H9 (cell line): ENCODE data around the gene SEMA3E. TPM values are rescaled to one million over a fixed set of nuclear protein-coding genes. Genes with fewer than 3 reads are reported as not detected.

Source experiments
- DNase-seq: peaks from one replicate; pipeline ENCODE4 v3.0.0-alpha.2; 2017
- H2AFZ ChIP-seq: one replicate; pipeline ENCODE4 v1.6.1; 2013; ENCODE audit warnings: mild to moderate bottlenecking, low read length, control low read depth, moderate library complexity
- H2AK5ac ChIP-seq: 2 replicates; pipeline ENCODE4 v1.6.1; 2013; ENCODE audit warnings: low read length, control low read depth, mixed read lengths; ENCODE audit not compliant: insufficient read length
- H2BK120ac ChIP-seq: one replicate; pipeline ENCODE4 v1.6.1; 2013; ENCODE audit warnings: low read depth, mild to moderate bottlenecking, low read length, control low read depth, inconsistent platforms; ENCODE audit not compliant: poor library complexity, severe bottlenecking
- H2BK12ac ChIP-seq: 2 replicates; pipeline ENCODE4 v1.6.1; 2013; ENCODE audit warnings: low read length, control low read depth, mixed read lengths, low read depth; ENCODE audit not compliant: insufficient read length
- H2BK15ac ChIP-seq: 2 replicates; pipeline ENCODE4 v1.6.1; 2013; ENCODE audit warnings: low read depth, low read length, control low read depth
- H2BK20ac ChIP-seq: one replicate; pipeline ENCODE4 v1.6.1; 2013; ENCODE audit warnings: low read depth, mild to moderate bottlenecking, low read length, control low read depth, inconsistent platforms; ENCODE audit not compliant: poor library complexity, severe bottlenecking
- H2BK5ac ChIP-seq: 2 replicates; pipeline ENCODE4 v1.6.1; 2013; ENCODE audit warnings: low read length, control low read depth, mixed read lengths; ENCODE audit not compliant: insufficient read length
- H3K14ac ChIP-seq: 2 replicates; pipeline ENCODE4 v1.6.1; 2013; ENCODE audit warnings: low read length, control low read depth; ENCODE audit not compliant: insufficient read depth
- H3K18ac ChIP-seq: 2 replicates; pipeline ENCODE4 v1.6.1; 2013; ENCODE audit warnings: low read depth, mild to moderate bottlenecking, mixed read lengths, low read length, control low read depth; ENCODE audit not compliant: insufficient read length
- H3K23ac ChIP-seq: 2 replicates; pipeline ENCODE4 v1.6.1; 2013; ENCODE audit warnings: low read length, control low read depth, mixed read lengths, low read depth; ENCODE audit not compliant: insufficient read length
- H3K23me2 ChIP-seq: 2 replicates; pipeline ENCODE4 v1.6.1; 2013; ENCODE audit warnings: low read depth, mild to moderate bottlenecking, mixed read lengths, low read length, control low read depth; ENCODE audit not compliant: insufficient read length, poor library complexity, severe bottlenecking
- H3K27ac ChIP-seq: 2 replicates; pipeline ENCODE4 v1.5.1; 2013; ENCODE audit warnings: low read length, control low read depth, mixed read lengths, low read depth; ENCODE audit not compliant: insufficient read length
- H3K27me3 ChIP-seq: 2 replicates; pipeline ENCODE4 v1.6.1; 2013; ENCODE audit warnings: low read length, control low read depth, inconsistent platforms; ENCODE audit not compliant: insufficient read depth
- H3K4ac ChIP-seq: 2 replicates; pipeline ENCODE4 v1.6.1; 2013; ENCODE audit warnings: low read depth, mild to moderate bottlenecking, control low read depth, inconsistent platforms, low read length, moderate library complexity
- H3K4me1 ChIP-seq: 2 replicates; pipeline ENCODE4 v1.6.1; 2013; ENCODE audit warnings: low read length, control low read depth, inconsistent platforms; ENCODE audit not compliant: insufficient read depth
- H3K4me2 ChIP-seq: 2 replicates; pipeline ENCODE4 v1.6.1; 2013; ENCODE audit warnings: low read length, control low read depth, mixed read lengths; ENCODE audit not compliant: insufficient read length, insufficient read depth
- H3K56ac ChIP-seq: 2 replicates; pipeline ENCODE4 v1.6.1; 2013; ENCODE audit warnings: low read depth, mild to moderate bottlenecking, mixed read lengths, low read length, control low read depth; ENCODE audit not compliant: insufficient read length
- H3K79me1 ChIP-seq: 2 replicates; pipeline ENCODE4 v1.6.1; 2013; ENCODE audit warnings: low read depth, mild to moderate bottlenecking, moderate library complexity, low read length, control low read depth, inconsistent platforms; ENCODE audit not compliant: insufficient read depth, poor library complexity, severe bottlenecking
- H3K79me2 ChIP-seq: 2 replicates; pipeline ENCODE4 v1.6.1; 2013; ENCODE audit warnings: low read length, control low read depth, inconsistent platforms; ENCODE audit not compliant: insufficient read depth
- H3K9ac ChIP-seq: 2 replicates; pipeline ENCODE4 v1.6.1; 2013; ENCODE audit warnings: low read length, control low read depth, mixed read lengths; ENCODE audit not compliant: insufficient read length; ENCODE audit errors: extremely low read depth
- H3K9me3 ChIP-seq: one replicate; pipeline ENCODE4 v1.6.1; 2013; ENCODE audit warnings: low read depth, low read length, inconsistent platforms; ENCODE audit not compliant: control insufficient read depth
- H3T11ph ChIP-seq: one replicate; pipeline ENCODE4 v1.6.1; 2013; ENCODE audit warnings: mild to moderate bottlenecking, low read length, control low read depth, inconsistent platforms
- H4K20me1 ChIP-seq: one replicate; pipeline ENCODE4 v1.6.1; 2013; ENCODE audit not compliant: control insufficient read depth, insufficient read length, insufficient read depth
- H4K5ac ChIP-seq: 2 replicates; pipeline ENCODE4 v1.6.1; 2013; ENCODE audit warnings: low read depth, mild to moderate bottlenecking, mixed read lengths, low read length, control low read depth; ENCODE audit not compliant: insufficient read length
- H4K8ac ChIP-seq: replicated peaks from 2 replicates; pipeline ENCODE4 v1.6.1; 2013; ENCODE audit warnings: low read length, control low read depth, mixed read lengths, low read depth; ENCODE audit not compliant: insufficient read length
- H4K91ac ChIP-seq: 2 replicates; pipeline ENCODE4 v1.6.1; 2013; ENCODE audit warnings: low read depth, mild to moderate bottlenecking, moderate library complexity, mixed read lengths, low read length, control low read depth; ENCODE audit not compliant: insufficient read length
- H3K27ac Mint-ChIP-seq, 3 experiments: 2 replicates in 2 of 3; 3 replicates in 1 of 3; pipeline ENCODE4 v1.8.0; 2020 to 2021; ENCODE audit warnings: mixed read lengths in 3 of 3, mild to moderate bottlenecking in 1 of 3, moderate library complexity in 1 of 3
- H3K27me3 Mint-ChIP-seq: 2 replicates; pipeline ENCODE4 v1.8.0; 2021; ENCODE audit warnings: low read depth, mild to moderate bottlenecking, moderate library complexity, mixed read lengths
- H3K36me3 Mint-ChIP-seq, 3 experiments: 2 replicates in 2 of 3; 3 replicates in 1 of 3; pipeline ENCODE4 v1.8.0; 2020 to 2021; ENCODE audit warnings: low read depth in 3 of 3, mixed read lengths in 3 of 3; ENCODE audit not compliant: insufficient read depth in 1 of 3
- H3K4me1 Mint-ChIP-seq, 2 experiments: 2 replicates each; pipeline ENCODE4 v1.8.0; 2020; ENCODE audit warnings: mixed read lengths in 2 of 2
- H3K4me3 Mint-ChIP-seq, 2 experiments: 2 replicates in 1 of 2; 3 replicates in 1 of 2; pipeline ENCODE4 v1.8.0; 2020 to 2021; ENCODE audit warnings: mild to moderate bottlenecking in 2 of 2, mixed read lengths in 2 of 2, moderate library complexity in 1 of 2
- H3K9me3 Mint-ChIP-seq, 2 experiments: 2 replicates in 1 of 2; 3 replicates in 1 of 2; pipeline ENCODE4 v1.8.0; 2020; ENCODE audit warnings: mild to moderate bottlenecking in 2 of 2, mixed read lengths in 2 of 2, moderate library complexity in 1 of 2
- CTCF ChIP-seq: fragments of 200-600 bp; sonication (generic); conservative IDR thresholded peaks from 3 replicates; pipeline ENCODE4 v1.8.0; 2021; ENCODE audit warnings: antibody characterized with exemption, mild to moderate bottlenecking
- WGBS: extraction: QIAGEN DNeasy Blood & Tissue Kit; methylation state at CpG from one replicate; pipeline ENCODE4 v1.1.7; 2013; ENCODE audit warnings: missing lambda C conversion rate, low lambda C conversion rate, mixed read lengths; ENCODE audit not compliant: insufficient read length; ENCODE audit errors: extremely low coverage; 5-methylcytosine and 5-hydroxymethylcytosine counted together
- total RNA-seq: library from RNA; stranded (reverse); gene quantifications from 2 replicates; pipeline ENCODE4 v1.2.1, GENCODE V29; 2021

Gene SEMA3E
- total RNA-seq, 1 experiment from 2014 or later, result 0.39 TPM

GRCh38 chr7:83697804-83698530, 49.0 kb upstream of the SEMA3E start:
- no peak overlapping the region for H3K9ac ChIP-seq
- no peaks in the 10 kb centered on the region for H3K23me2 ChIP-seq
- TF ChIP-seq CTCF, result no peak
- Mint-ChIP-seq H3K36me3 (peaks cover 0 to 13% (median 2%) of the 10 kb centered on the region in 3 experiments; a peak in 2 of 7 replicates), H3K27me3 (peaks cover 66% of the 10 kb centered on the region), H3K9me3 (peaks cover 2 to 10% of the 10 kb centered on the region in 2 experiments; a peak in 2 of 5 replicates), H3K4me3 (no peak overlapping the region), H3K27ac (no peak overlapping the region; a peak in 1 of 7 replicates), H3K4me1 (peaks cover 46 to 50% of the 10 kb centered on the region in 2 experiments)
- peaks cover 26% of the 10 kb centered on the region for H3K27me3 ChIP-seq
- no peak overlapping the region for H3K18ac ChIP-seq
- no peak overlapping the region for H2BK12ac ChIP-seq
- no peaks in the 10 kb centered on the region for H3K79me1 ChIP-seq
- no peak overlapping the region for H3K4ac ChIP-seq
- no peaks in the 10 kb centered on the region for H4K20me1 ChIP-seq
- H3K79me2 ChIP-seq, result no peaks in the 10 kb centered on the region
- H4K91ac ChIP-seq, result no peak overlapping the region
- no peak overlapping the region for H3K4me2 ChIP-seq
- H3K23ac ChIP-seq, result no peak overlapping the region
- no peak overlapping the region for H2BK20ac ChIP-seq
- no peak overlapping the region for H2BK5ac ChIP-seq
- H4K8ac ChIP-seq, result no peak overlapping the region
- no peak overlapping the region for H3K56ac ChIP-seq
- DNase-seq, result no peak
- H3K9me3 ChIP-seq, result no peaks in the 10 kb centered on the region
- no peak overlapping the region for H2BK120ac ChIP-seq
- no peak overlapping the region for H3K14ac ChIP-seq
- WGBS, result no CpG with 5 or more reads among the region's 5 CpGs
- H2AFZ ChIP-seq, result no peak overlapping the region
- H3T11ph ChIP-seq, result no peak overlapping the region
- H3K4me1 ChIP-seq, result peaks cover 10% of the 10 kb centered on the region; the same call in 1 of the 2 replicates
- no peak overlapping the region for H4K5ac ChIP-seq
- H2BK15ac ChIP-seq, result no peak overlapping the region
- H3K27ac ChIP-seq, result no peak overlapping the region
- H2AK5ac ChIP-seq, result no peak overlapping the region
